Activated CD8-positive, alpha-beta memory T cell treated with anti-CD3 and anti-CD28 coated beads, Interleukin-2, amount 10 ng/mL, durations not matched to agents 7 days and 5 days (primary cell): ENCODE measurements around the gene PLCH1. TPM values are rescaled to one million over a fixed set of nuclear protein-coding genes. Genes with fewer than 3 reads are reported as not detected.
"Not testable (repeated sequence)": the region's sequence is repeated elsewhere in the genome, so short reads cannot be mapped to it uniquely, and the experiment has no call there.

Experiments used
- ATAC-seq: fragments of 150-1000 bp; cut with Tn5 transposase; one replicate; pipeline ENCODE4 v1.10.0; 2021; ENCODE audit warnings: moderate library complexity
- CTCF ChIA-PET: fragments of 350-600 bp; sonication (Branson Sonifier 250); formaldehyde crosslinking; loops from one replicate; lab custom pipeline; 2021; ENCODE audit warnings: antibody characterized with exemption; lab: Charles Lee
- DNase-seq: peaks from one replicate; pipeline ENCODE4 v3.0.0-alpha.2; 2020
- H3K27ac Mint-ChIP-seq: one replicate; pipeline ENCODE4 v1.8.0; 2021; ENCODE audit warnings: mild to moderate bottlenecking, mixed read lengths
- H3K27me3 Mint-ChIP-seq: one replicate; pipeline ENCODE4 v1.8.0; 2021; ENCODE audit warnings: mixed read lengths
- H3K36me3 Mint-ChIP-seq: one replicate; pipeline ENCODE4 v1.8.0; 2021; ENCODE audit warnings: mild to moderate bottlenecking, mixed read lengths
- H3K4me1 Mint-ChIP-seq: one replicate; pipeline ENCODE4 v1.8.0; 2021; ENCODE audit warnings: mixed read lengths
- H3K4me3 Mint-ChIP-seq: one replicate; pipeline ENCODE4 v1.8.0; 2021; ENCODE audit warnings: mild to moderate bottlenecking, moderate library complexity, mixed read lengths
- H3K9me3 Mint-ChIP-seq: one replicate; pipeline ENCODE4 v1.8.0; 2022; ENCODE audit warnings: low read depth, mixed read lengths
- total RNA-seq, 2 experiments: library from RNA; stranded (reverse); gene quantifications; one replicate each; pipeline ENCODE4 v1.2.3, GENCODE V29; 2021

The PLCH1 gene
- total RNA-seq, 2 experiments from 2014 or later: 0.26 to 0.58 TPM

DNA sequence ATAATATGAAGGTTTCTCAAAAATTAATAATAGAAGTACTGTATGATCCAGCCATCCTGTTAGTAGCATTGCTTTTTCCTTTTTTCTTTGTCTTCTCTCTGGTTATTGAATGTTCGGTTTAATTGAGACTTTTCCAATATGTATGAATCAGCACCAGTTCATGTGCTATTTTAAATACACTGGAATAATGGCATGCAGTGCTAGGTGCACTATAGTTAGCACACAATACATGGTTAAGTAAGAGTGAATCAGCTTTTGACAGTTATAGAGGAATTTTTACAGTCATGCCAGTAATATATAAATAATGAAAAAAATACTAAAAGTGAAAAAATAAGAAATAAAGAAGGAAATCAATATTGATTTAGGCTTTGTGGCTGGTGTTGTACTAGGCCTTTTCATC is 337.5 kb downstream of the PLCH1 start:
- CTCF ChIA-PET: no interaction called here
- ATAC-seq: no peak
- Mint-ChIP-seq H3K4me3 (no peak overlapping the region), H3K9me3 (no peaks in the 10 kb centered on the region), H3K27ac (no peak overlapping the region), H3K36me3 (no peaks in the 10 kb centered on the region), H3K4me1 (no peaks in the 10 kb centered on the region), H3K27me3 (no peaks in the 10 kb centered on the region)
- no peak for DNase-seq

DNA sequence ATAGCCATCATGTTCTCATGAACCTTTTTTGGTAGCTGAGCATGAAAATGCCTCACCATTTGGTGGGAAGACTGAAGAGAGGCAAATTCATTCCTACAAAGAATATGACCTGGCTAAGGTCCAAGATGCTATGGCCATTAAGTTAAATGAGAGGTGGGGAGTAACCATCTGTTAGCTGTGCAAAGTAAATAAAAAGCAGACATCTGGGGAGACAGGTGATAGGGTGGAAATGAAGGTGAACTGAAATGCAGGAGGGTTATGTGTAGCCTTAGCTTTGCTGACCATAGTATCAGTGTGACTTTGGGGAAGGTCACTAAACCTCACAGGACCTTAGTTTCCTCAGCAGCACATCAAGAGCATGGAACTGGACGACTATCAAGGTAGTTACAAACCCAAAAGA is 340.4 kb downstream of the PLCH1 start:
- Mint-ChIP-seq H3K4me1 (no peaks in the 10 kb centered on the region), H3K27ac (no peak overlapping the region), H3K9me3 (no peaks in the 10 kb centered on the region), H3K36me3 (no peaks in the 10 kb centered on the region), H3K4me3 (no peak overlapping the region), H3K27me3 (no peaks in the 10 kb centered on the region)
- CTCF ChIA-PET: no interaction called here
- ATAC-seq (no peak), DNase-seq (no peak)

DNA sequence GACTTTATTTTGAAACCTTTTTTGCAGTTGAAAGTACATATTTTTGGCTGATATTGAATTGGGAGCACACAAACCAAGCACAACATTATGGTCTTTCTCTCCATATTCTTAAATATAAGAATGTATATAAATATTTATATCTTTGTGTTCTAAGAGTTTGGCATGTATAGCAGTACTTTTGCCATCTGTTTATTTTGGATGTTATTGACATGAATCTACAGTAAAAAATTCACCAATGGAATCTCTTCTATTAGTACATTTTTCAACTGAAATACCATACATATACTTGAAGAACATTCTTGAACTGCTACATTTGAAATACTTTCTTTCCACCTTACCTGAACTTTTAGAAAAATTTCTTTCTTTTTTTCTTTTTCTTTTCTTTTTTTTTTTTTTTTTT is 342.2 kb downstream of the PLCH1 start:
- no peak for DNase-seq
- Mint-ChIP-seq H3K4me3 (no peak overlapping the region), H3K36me3 (no peaks in the 10 kb centered on the region), H3K9me3 (no peaks in the 10 kb centered on the region), H3K27me3 (no peaks in the 10 kb centered on the region), H3K4me1 (no peaks in the 10 kb centered on the region), H3K27ac (no peak overlapping the region)
- CTCF ChIA-PET: no interaction called here
- ATAC-seq: no peak

DNA sequence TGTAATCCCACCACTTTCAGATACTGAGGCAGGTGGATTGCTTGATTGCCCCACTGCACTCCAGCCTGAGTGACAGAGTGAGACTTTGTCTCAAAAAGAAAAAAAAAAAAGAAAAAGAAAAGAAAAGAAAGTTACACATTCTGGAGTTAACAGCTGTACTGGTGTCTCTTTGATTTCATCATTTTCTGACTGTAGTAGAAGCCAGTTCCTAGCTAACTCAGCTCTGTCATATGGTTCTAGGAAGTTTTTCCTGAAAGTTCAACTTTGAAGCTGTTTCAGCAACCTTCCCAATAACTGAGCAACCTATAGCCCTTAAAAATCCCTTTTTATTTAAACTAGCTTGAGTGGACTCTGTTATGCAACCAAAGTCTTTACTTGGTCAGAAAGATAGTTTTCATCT is 346.8 kb downstream of the PLCH1 start:
- ATAC-seq (no peak), DNase-seq (no peak)
- Mint-ChIP-seq H3K36me3 (no peaks in the 10 kb centered on the region), H3K27ac (no peak overlapping the region), H3K4me3 (no peak overlapping the region), H3K4me1 (no peaks in the 10 kb centered on the region), H3K27me3 (no peaks in the 10 kb centered on the region), H3K9me3 (no peaks in the 10 kb centered on the region)
- CTCF ChIA-PET: no interaction called here

DNA sequence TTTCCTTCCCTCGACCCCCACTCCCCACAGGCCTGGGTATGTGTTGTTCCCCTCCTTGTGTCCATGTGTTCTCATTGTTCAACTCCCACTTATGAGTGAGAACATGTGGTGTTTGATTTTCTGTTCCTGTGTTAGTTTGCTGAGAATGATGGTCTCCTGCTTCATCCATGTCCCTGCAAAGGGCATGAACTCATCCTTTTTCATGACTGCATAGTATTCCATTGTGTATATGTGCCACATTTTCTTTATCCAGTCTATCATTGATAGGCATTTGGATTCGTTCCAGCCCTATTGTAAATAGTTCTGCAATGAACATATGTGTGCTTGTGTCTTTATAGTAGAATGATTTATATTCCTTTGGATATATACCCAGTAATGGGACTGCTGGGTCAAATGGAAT is 350.0 kb downstream of the PLCH1 start:
- H3K9me3 Mint-ChIP-seq, H3K36me3 Mint-ChIP-seq, DNase-seq, CTCF ChIA-PET, H3K27ac Mint-ChIP-seq, ATAC-seq, H3K4me3 Mint-ChIP-seq, H3K27me3 Mint-ChIP-seq, H3K4me1 Mint-ChIP-seq: not testable (repeated sequence)

DNA sequence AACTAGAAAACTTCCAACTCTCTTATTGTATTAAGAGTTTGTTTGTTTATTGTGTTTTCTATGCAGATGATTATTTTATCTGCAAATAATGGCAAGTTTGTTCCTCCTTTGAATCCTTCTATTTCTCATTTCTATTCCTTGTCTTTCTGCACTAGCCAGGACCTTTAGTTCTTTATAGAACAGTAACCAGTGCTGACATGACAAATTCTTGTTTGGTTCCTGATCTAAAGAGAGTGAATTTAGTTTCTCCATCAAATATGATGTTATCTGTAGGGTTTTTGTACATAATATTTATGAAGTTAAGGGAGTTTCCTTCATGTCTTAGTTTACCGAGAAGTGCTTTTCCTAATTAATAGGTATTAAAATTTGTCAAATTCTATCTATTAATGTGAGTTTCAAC is 350.6 kb downstream of the PLCH1 start:
- H3K9me3 Mint-ChIP-seq: no peaks in the 10 kb centered on the region
- no peak overlapping the region for H3K27ac Mint-ChIP-seq
- CTCF ChIA-PET: no interaction called here
- no peak overlapping the region for H3K4me3 Mint-ChIP-seq
- H3K27me3 Mint-ChIP-seq: peaks cover 4% of the 10 kb centered on the region
- no peaks in the 10 kb centered on the region for H3K4me1 Mint-ChIP-seq
- no peak for ATAC-seq
- H3K36me3 Mint-ChIP-seq: no peaks in the 10 kb centered on the region
- no peak for DNase-seq

DNA sequence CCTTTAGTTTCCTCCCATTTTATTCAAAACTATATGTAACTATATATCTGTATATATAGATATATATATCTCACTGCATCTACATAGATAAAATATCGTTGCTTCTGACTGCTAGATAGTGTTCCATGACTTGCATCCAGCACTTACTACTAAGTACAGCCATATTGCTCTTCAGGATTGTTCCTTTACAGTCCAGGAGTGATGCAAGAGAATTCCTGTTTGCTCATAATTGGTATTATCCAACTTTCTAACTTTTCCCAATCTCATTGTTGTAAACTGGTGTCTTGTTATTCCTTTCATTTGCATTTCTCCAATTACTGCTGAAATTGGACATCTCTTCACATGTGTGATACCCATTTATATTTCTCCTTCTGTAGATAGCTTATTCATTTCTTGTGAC is 351.6 kb downstream of the PLCH1 start:
- Mint-ChIP-seq H3K27me3 (peaks cover 9% of the 10 kb centered on the region), H3K9me3 (no peaks in the 10 kb centered on the region), H3K36me3 (no peaks in the 10 kb centered on the region), H3K27ac (no peak overlapping the region), H3K4me1 (no peaks in the 10 kb centered on the region), H3K4me3 (no peak overlapping the region)
- no peak for ATAC-seq
- CTCF ChIA-PET: no interaction called here
- DNase-seq: no peak

DNA sequence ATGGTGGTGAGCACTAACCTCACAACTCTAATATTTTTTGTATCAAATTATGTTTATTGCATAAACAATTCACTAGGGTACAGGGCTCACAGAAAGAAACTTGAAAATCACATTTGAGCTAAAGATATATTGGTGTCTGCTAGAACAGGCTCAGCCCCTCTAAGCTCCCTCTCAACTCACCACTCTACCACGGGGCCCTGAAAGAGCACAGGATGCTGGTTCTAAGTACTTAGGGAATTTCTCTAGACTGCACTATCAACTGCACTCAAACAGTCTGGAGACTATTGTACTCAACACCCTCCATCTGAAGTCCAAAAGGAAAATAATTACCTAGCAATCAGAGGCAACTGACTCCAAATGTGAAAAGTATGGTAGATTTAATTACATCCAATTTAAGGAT is 352.7 kb downstream of the PLCH1 start:
- peaks cover 10% of the 10 kb centered on the region for H3K27me3 Mint-ChIP-seq
- CTCF ChIA-PET: no interaction called here
- DNase-seq: no peak
- H3K9me3 Mint-ChIP-seq: no peaks in the 10 kb centered on the region
- H3K36me3 Mint-ChIP-seq: no peaks in the 10 kb centered on the region
- H3K4me1 Mint-ChIP-seq: no peaks in the 10 kb centered on the region
- H3K27ac Mint-ChIP-seq: no peak overlapping the region
- no peak overlapping the region for H3K4me3 Mint-ChIP-seq
- no peak for ATAC-seq

DNA sequence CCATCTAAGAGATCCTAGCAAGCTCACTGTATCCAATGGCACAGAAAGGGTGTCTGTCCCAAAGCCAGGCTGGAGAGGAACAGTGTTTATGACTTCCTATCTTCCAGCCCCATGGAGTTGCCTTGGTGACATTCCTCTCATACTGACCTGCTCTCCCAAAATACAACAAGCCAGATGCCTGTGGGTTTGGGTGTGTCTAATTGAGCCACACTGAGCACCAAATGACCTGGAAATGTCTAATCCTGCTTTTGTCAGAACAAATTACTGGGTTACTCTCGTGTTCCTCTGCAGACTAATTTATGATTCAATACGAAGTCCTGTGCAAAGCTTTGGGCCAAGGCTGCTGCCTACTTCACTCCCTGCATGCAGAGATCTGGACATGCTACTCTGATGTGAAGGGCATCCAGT is 353.3 kb downstream of the PLCH1 start:
- Mint-ChIP-seq H3K9me3 (no peaks in the 10 kb centered on the region), H3K4me1 (no peaks in the 10 kb centered on the region), H3K27ac (no peak overlapping the region), H3K4me3 (no peak overlapping the region), H3K27me3 (peaks cover 12% of the 10 kb centered on the region), H3K36me3 (no peaks in the 10 kb centered on the region)
- CTCF ChIA-PET: no interaction called here
- ATAC-seq: no peak
- DNase-seq: no peak

DNA sequence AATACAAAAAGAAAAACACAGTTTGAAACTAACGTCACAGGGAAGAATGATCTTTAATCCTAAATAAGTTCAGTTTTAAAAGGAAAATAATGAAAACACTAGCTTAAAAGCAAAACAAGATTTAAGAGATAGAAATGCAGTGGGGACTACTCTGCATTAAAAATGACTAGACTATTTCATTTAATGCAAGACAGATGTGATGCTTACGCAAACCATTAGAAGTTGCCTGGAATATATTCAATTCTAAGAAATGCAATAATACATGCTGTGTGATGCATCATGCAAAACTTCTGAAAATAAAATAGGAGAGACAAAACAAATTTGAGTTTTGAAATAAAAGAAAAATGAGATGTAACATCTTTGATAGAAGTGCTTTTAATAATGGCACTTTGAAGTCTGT is 353.8 kb downstream of the PLCH1 start:
- DNase-seq: no peak
- no peak for ATAC-seq
- CTCF ChIA-PET: no interaction called here
- Mint-ChIP-seq H3K27ac (no peak overlapping the region), H3K9me3 (no peaks in the 10 kb centered on the region), H3K4me3 (no peak overlapping the region), H3K4me1 (no peaks in the 10 kb centered on the region), H3K27me3 (peaks cover 12% of the 10 kb centered on the region), H3K36me3 (no peaks in the 10 kb centered on the region)

DNA sequence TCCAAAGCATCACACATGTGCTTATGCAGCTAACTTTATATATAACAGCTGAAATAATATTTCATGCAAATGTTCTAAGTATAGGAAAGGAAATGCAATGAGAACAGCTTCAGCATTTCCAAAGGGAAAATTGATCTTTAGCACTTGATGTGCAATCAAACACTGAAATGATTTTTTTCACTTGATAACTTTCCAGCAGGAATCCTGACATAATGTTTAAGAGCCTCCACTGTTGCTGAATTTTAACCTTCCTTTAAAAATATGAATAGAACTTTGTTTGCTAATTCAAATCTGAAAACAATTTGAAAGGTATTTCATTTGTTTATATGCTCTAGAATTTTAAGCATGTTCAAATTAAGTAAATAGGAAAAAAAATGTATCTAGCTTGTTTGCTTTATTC is 354.5 kb downstream of the PLCH1 start:
- CTCF ChIA-PET: interaction anchor here (1.3 kb wide), 1 partner anchor 15 kb away, joined by 3 read pairs; no protein-coding TSS in a partner anchor
- Mint-ChIP-seq H3K4me3 (no peak overlapping the region), H3K27ac (no peak overlapping the region), H3K27me3 (peaks cover 12% of the 10 kb centered on the region), H3K9me3 (no peaks in the 10 kb centered on the region), H3K36me3 (no peaks in the 10 kb centered on the region), H3K4me1 (no peaks in the 10 kb centered on the region)
- ATAC-seq: no peak
- no peak for DNase-seq

DNA sequence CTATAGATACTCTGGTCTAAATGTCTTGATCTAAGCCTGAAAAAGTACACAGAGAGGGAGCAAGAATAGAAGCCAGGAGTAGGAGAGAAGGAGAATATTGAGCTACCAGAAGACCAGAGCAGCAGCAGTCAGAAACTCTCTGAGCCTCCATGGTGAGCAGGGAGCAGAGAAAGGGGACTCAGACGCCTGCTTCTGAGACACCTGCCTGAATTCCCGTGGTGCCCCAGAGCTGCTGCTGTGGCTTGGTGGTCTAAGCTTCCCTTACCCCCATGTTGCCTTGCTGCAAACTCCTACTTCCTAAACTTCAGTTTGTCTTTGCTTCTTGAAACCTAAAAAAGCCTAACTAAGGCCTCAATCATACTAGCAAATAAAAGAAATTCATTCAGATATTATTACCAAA is 356.5 kb downstream of the PLCH1 start:
- Mint-ChIP-seq H3K27me3 (peaks cover 12% of the 10 kb centered on the region), H3K27ac (no peak overlapping the region), H3K4me3 (no peak overlapping the region), H3K9me3 (no peaks in the 10 kb centered on the region), H3K36me3 (no peaks in the 10 kb centered on the region), H3K4me1 (no peaks in the 10 kb centered on the region)
- no peak for ATAC-seq
- no peak for DNase-seq
- CTCF ChIA-PET: interaction anchor here (1.0 kb wide), 1 partner anchor 12 kb away, joined by 3 read pairs; no protein-coding TSS in a partner anchor

DNA sequence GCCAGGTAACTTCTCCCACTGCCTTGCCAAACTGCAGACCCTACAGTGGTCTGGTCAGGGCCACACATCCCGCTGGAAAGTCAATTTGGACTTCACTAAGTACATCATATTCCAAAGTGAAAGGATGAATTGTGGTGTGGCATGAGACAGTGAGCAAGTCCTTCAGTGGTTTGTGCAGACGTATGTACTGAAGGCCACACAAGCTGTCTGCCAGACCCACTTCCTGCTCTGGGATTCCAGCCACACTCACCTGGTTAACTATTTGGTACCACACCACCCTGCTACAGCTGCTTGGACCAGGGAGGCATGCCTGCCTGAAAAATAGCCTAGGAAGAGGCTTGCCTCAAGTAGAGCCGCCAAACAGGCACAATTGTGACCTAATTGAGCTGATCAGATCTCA is 357.3 kb downstream of the PLCH1 start:
- Mint-ChIP-seq H3K27ac (no peak overlapping the region), H3K36me3 (no peaks in the 10 kb centered on the region), H3K4me3 (no peak overlapping the region), H3K9me3 (no peaks in the 10 kb centered on the region), H3K27me3 (peaks cover 12% of the 10 kb centered on the region), H3K4me1 (no peaks in the 10 kb centered on the region)
- CTCF ChIA-PET: interaction anchor here (1.0 kb wide), 1 partner anchor 11 kb away, joined by 3 read pairs; no protein-coding TSS in a partner anchor
- no peak for ATAC-seq
- DNase-seq: no peak

DNA sequence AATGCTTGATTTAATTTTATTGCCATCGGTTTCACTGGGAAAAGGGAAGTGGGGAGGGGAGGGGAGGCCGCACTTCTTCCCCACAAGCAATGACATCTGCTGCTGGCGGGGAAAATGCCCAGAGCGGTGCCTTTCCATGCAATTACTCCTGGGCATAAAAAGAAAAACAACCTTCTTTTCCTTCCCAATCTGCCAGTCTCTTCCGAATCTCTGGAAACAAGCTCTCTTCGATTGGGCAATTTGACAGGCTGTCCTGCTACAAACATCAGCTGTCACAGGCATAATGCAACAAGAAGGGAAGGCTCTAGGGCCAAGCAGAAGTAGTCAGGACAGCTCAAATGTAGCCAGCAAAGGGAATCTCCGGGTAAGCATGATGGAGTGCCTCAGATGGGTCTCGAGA is 358.0 kb downstream of the PLCH1 start:
- Mint-ChIP-seq H3K36me3 (no peaks in the 10 kb centered on the region), H3K9me3 (no peaks in the 10 kb centered on the region), H3K4me3 (no peak overlapping the region), H3K27me3 (peaks cover 12% of the 10 kb centered on the region), H3K27ac (no peak overlapping the region), H3K4me1 (no peaks in the 10 kb centered on the region)
- DNase-seq (no peak), ATAC-seq (no peak)
- CTCF ChIA-PET: no interaction called here
